Measurements from ENCODE around the gene ARID5B.

Gene ARID5B

GRCh38 chr10:61890430-61890829 is 11.1 kb upstream of the ARID5B start:
- DNase-seq: no peak

GRCh38 chr10:61890881-61891409 is 10.6 kb upstream of the ARID5B start:
- no peak for DNase-seq

GRCh38 chr10:61891906-61892585 is 9.5 kb upstream of the ARID5B start:
- no peak for DNase-seq

- no peak for DNase-seq
Observed at GRCh38 chr10:61892961-61893360, 8.5 kb upstream of the ARID5B start.

DNA sequence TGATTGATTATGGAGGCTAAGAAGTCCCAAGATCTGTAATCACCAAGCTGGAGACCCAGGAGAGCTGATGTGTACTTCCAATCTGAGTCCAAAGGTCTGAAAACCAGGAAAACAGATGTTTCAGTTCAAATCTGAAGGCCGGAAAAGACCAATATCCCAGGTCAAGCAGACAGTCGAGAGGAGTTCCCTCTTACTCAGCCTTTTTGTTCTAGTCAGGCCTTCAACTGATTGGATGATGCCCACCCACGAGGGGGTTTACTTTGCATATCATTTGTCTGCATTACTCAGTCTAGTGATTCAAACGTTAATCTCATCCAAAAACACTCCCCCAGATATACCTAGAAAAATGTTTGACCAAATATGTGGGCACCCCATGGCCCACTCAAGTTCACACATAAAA is 7.4 kb upstream of the ARID5B start:
- DNase-seq: no peak

DNA sequence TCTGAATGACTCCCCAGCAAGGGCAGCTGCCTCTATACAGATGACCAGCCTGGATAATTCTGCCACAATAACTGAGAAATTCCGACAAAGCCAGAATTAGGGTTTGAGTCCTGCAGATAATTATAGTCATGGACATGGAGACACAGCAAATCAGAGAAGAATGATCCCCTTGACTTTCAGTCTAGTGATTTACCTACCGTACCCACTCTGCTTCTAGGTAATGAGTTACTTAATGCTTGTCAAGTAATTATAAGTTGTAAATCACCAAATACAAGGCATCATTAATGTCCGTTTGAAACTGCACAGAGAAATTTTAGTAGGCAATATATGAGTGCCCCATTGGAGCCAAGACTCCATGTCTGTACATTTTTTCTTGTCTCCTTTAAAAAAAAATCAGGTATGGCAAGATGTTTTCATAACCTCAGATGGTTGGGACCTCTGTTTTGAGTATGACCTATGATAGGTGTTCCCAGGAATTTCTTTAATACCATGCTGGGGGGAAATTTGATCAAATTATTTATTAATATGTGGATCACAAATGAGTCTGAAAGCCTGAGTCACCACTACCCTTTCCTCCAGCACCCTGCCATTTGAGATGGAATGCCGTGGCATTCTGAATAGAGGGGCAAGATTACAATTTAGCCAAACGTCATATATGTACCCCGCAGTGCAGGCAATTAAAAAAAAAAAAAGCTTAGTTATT is 5.5 kb upstream of the ARID5B start:
- DNase-seq: no peak

GRCh38 chr10:61896854-61897661 is 4.4 kb upstream of the ARID5B start:
- no peak for DNase-seq

DNA sequence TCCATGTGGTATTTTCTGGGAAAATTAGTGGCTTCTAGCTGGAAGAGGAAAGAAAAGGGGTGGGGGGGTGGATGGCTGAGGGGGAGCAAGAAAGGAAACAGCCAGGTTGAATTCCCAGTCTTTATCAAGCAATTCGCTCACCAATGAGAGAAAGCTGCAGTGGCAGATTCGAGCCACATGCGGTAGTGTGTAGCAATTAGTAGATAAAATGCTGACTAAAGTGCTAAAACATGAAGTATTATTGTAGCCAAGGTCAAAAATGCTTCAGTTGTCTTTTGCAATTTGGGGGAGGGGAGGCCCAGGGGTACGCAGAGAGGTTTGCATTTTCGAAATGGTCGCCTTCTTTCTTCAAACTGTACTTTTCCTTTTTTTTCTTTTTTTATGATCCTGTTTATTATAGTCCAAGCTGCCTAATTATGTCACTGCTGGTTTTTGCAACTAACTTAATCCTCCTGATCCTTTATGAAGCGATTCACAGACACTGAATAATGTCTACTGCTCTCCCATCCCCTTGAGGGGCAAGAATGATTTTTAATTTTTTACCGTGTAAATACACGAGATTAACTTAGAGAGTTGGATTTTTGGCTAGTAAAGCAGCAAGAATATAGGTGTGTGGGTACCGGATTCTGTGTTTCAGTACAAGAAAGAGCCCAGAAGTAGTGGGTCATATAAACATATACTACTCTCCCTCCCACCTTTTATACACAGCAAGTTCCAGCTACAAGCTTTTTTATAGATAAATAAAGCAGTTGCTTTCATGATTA is 3.6 kb upstream of the ARID5B start:
- DNase-seq: no peak

DNA sequence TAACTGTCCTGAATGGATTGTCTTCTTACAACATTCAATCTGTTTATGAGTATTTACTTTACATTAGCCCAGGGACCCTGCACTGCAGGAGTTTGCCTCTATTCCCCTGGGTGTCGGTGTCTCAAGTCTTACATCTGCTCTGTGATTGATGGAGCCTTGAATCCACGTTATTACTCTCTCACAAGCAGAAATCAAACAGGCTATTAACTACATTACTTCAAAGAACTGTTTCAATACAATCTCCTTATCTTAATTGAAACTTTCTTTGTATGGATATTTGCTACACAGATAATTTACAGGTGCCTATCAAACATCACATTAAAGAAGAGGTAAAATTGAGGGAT is 3.1 kb upstream of the ARID5B start:
- no peak for DNase-seq

GRCh38 chr10:61899069-61899531 is 2.4 kb upstream of the ARID5B start:
- DNase-seq: no peak

DNA sequence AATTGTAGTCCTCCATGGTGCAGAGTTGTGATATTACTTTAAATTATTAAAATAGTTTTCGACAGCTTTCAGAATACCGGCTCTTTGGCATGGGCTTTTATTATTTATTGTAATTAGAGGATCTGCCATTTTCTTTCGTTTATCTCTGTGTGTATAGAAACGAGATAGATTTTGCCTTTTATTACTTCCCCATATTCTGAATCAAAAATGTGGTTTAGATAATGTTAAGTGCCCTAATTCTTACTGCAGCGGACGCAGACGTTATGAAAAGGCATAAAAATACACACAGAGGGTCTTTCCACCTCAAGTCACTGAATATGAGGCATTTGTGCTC is 1.9 kb upstream of the ARID5B start:
- DNase-seq: no peak

DNA sequence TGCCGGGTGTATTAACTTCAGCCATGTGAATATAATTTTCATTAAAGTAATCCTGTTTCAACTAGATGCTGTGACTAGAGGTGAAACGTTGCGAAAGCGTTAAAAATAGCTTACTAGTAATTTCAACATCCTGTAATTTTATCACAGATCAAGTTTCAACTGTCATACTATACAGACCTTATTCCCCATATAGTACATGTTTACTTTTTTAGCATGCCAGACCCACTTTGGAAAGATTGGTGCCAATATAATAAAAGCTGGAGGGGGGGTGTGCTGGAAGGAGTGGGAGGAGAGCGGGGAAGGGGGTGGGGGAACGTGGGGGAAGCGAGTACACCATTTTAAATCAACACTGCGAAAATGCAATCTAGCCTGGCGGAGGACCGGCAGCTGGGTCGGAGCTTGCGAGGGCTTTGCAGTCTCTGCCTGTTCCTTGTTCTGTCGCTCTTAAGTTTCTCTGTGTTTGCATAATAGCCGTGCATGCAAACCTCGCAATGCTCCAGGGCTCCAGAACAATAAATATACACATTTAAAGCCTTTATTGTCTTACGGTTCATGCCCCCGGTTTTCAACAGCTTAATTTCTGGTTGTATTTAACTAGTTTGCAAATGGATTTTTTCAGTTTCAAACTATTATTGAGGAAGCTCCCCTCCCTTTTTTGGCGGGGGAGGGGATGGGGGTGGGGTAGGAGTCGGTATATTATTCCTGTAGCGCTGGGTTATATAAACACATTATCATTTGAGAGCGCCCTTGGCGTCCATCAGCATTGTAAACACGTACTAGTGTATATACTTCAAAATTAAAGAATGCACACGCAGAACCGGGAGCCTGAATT is 1.3 kb upstream of the ARID5B start:
- DNase-seq: no peak

- DNase-seq: no peak
Observed at GRCh38 chr10:61901829-61902444, 438 bp downstream of the ARID5B start.

DNA sequence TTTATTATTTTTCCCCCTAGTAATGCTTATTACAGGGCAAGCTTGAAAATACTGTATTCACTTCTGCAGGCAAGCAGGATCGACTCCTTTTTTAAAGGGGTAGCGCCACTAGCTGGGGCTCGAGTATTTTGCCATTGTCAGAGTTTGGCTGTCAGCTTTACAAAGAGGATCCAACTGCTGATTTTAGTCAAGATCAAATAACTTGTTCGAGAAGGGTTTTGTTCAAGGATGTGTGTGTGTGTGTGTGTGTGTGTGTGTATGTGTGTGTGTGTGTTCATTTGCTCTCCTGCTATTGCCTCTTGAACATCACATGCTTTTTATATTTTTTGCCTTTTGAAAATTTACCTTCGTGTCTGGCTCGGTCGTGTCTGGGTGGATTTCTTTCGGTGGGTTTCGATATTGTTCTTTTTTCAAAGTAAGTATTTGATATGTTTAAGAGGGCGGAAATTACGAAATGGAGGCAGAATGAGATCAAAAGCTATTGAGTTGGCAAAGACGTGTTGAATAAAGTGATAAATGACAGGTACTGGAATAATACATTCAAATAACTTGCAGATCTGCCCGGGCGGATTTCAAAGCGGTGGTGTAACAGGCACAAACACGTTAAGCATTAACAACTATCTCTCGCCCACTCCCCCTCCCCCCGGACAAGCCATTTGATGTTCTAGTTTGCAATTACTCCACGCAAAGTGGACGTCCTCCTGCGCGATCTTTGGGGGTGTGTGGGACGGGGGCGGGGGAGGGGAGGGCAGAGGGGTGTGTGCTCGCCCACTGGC is 1.1 kb downstream of the ARID5B start:
- DNase-seq: no peak

- DNase-seq: peak; percentile 19
Observed at GRCh38 chr10:61903221-61903927, 1.9 kb downstream of the ARID5B start.

DNA sequence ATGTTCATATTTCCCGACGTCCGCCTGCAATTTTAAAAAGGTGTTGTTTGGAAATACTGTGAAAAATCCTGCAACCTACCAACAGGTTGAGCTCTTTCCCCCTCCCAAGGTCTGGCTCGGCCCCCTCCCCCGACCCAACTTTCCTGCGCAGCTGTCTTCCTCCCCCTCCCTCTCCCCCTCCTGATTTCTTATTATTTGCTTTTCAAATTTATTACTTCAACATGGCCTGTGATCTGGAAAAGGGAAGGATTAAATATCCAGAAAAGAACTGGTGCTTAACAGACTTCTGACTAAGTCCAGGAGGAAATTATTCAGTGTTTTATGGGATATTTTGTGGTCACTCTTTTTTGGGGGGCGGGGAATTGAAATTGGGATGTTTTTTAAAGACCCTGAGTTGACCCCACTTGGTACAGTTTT is 2.4 kb downstream of the ARID5B start:
- no peak for DNase-seq

DNA sequence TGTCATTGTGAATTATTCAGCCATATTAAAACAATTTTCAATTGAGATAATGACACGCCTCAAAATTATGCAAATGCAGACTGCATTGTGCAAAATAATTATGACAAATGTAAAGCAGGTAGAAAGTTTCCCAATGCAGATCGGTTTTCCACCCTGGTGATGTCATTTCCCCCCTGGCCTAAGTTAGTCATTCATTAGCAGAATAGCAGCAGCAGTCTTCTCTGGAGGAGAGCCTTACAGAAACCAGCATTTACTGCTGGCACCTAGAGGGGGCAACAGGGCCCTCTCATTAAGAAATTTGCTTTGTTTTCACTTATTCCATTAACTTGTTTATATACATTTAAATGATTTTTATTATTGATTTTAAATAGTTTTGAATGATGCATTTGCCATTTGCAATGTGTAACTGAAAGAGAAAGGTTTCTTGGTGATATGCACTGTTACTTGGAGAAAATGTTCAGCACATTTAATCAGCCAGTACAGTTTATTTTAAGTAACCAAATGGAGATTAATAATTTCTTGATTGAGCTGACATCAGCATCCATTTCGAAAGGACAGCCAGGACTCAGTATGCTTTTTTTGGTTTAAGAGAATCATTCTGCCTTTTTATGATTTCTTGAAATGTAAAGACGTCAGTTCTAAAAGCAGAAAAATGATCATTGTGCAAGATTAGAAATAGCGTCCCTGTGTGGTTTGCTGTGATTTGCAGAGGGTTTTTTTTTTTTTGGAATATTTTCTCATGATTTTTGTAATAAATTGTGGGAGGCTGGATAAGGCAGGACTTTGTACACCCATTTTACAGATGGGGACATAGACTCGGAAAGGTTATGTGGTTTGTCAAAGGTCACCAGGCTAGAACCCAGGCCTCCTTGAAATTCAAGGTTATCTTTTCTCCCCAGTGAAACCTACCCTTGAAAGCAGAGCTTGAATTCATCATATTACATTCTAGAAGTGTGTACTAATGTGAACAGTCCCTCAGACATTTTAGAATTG is 3.5 kb downstream of the ARID5B start:
- no peak for DNase-seq

DNA sequence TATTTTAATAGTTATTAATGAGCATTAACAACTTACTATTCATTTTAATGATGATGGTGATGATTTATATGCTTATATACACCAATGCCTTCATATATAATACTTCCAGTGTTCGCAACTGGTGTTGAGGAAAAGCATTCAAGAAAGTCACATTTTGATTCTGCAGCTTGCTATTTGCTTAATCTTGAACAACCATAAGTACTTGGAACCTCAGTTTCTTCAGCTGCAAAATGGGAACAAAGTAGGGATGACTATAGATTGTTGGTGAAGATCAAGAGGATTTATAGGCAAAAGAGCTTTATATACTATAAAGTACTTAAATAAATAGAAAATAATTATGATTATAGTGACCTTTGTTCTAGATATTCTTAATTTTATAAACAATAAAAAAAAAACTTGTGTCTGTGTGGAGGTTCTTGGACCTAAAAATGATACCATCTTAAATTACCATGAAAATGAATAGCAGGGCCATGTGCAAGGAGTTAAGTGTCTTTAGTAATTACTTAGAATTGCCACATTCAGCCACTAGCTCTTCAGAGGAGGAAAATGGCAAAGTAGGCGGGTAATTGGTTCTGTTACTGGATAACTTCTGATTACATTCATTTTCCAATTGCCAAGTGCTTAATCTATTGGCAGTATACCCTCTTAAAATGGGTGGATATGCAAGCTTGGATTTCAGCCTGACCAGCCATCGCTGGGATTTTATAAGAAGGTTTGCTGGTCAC is 4.5 kb downstream of the ARID5B start:
- no peak for DNase-seq

Data from cortex of kidney (tissue), 1 donor.